GM12878 (cell line): ENCODE measurements around the gene CFAP61. TPM values are rescaled to one million over a fixed set of nuclear protein-coding genes. Genes with fewer than 3 reads are reported as not detected.
"Not testable (repeated sequence)": the region's sequence is repeated elsewhere in the genome, so short reads cannot be mapped to it uniquely, and the experiment has no call there.

Experiments
- ATAC-seq: fragments of 200-7000 bp; cut with Tn5 transposase; 3 replicates; pipeline ENCODE4 v1.9.1; 2020; ENCODE audit warnings: mild to moderate bottlenecking, moderate library complexity
- BruUV-seq: library from RNA; stranded (reverse); fragments of 400-500 nt; replicated peaks from 2 replicates; lab custom pipeline; 2021; lab: Mats Ljungman, UMichigan
- CTCF ChIA-PET: fragments of 300-600 bp; sonication (Branson Sonifier 250); formaldehyde crosslinking; extraction: SDS; loops from one replicate; lab custom pipeline; 2021; ENCODE audit warnings: inconsistent platforms; lab: Yijun Ruan, JAX
- POLR2A ChIA-PET: fragments of 350-600 bp; formaldehyde crosslinking; extraction: SDS; loops from one replicate; lab custom pipeline; 2021; ENCODE audit warnings: inconsistent platforms; lab: Charles Lee
- RAD21 ChIA-PET: fragments of 300-600 bp; sonication (Branson Sonifier 250); formaldehyde crosslinking; loops from one replicate; lab custom pipeline; 2023; ENCODE audit warnings: antibody characterized with exemption; ENCODE audit not compliant: unreplicated experiment; lab: Charles Lee
- SMC1A ChIA-PET: fragments of 300-600 bp; sonication (Branson Sonifier 250); formaldehyde crosslinking; loops from one replicate; lab custom pipeline; 2023; ENCODE audit not compliant: unreplicated experiment, uncharacterized antibody; lab: Charles Lee
- DNase-seq: peaks from one replicate; pipeline ENCODE4 v3.0.0-alpha.2; 2011; ENCODE audit warnings: low read depth, low spot score
- FAIRE-seq: peaks from 3 replicates; lab custom pipeline; 2011; peaks lifted over from hg19 to GRCh38; lab: Jason Lieb, UNC
- H2AFZ ChIP-seq: 2 replicates; pipeline ENCODE4 v1.6.0; 2011; ENCODE audit warnings: low read depth, low read length, control low read depth; ENCODE audit not compliant: control insufficient read depth
- H3K27ac ChIP-seq: 2 replicates; pipeline ENCODE4 v1.5.1; 2011; ENCODE audit warnings: control low read depth; ENCODE audit not compliant: control insufficient read depth, insufficient read depth
- H3K27me3 ChIP-seq, 2 experiments: replicated peaks in 1 of 2; 2 replicates each; pipeline versions ENCODE4 v1.6.0 to v1.6.1; 2011; ENCODE audit warnings: low read length in 1 of 2; ENCODE audit not compliant: control insufficient read depth in 2 of 2, insufficient read depth in 2 of 2
- H3K36me3 ChIP-seq, 2 experiments: 2 replicates each; pipeline ENCODE4 v1.5.1; 2011; ENCODE audit warnings: low read length in 1 of 2; ENCODE audit not compliant: control insufficient read depth in 2 of 2, insufficient read depth in 2 of 2
- H3K4me1 ChIP-seq: 2 replicates; pipeline ENCODE4 v1.6.1; 2011; ENCODE audit warnings: mild to moderate bottlenecking, low read length, moderate library complexity, mixed read lengths; ENCODE audit not compliant: control insufficient read depth, insufficient read depth
- H3K4me2 ChIP-seq: 2 replicates; pipeline ENCODE4 v1.6.0; 2011; ENCODE audit warnings: control low read depth; ENCODE audit not compliant: control insufficient read depth, insufficient read depth
- H3K4me3 ChIP-seq: fragments of 200-600 bp; sonication (generic); 2 replicates; pipeline ENCODE4 v1.5.1; 2016
- H3K79me2 ChIP-seq: 2 replicates; pipeline ENCODE4 v1.6.0; 2011; ENCODE audit warnings: low read length; ENCODE audit not compliant: control insufficient read depth, insufficient read depth
- H3K9ac ChIP-seq: 2 replicates; pipeline ENCODE4 v1.8.0; 2011; ENCODE audit warnings: low read length, control low read depth, mixed read lengths; ENCODE audit not compliant: control insufficient read depth, insufficient read depth
- H3K9me3 ChIP-seq: replicated peaks from 3 replicates; pipeline ENCODE4 v1.5.1; 2011; ENCODE audit warnings: mild to moderate bottlenecking, low read length; ENCODE audit not compliant: control insufficient read depth, insufficient read depth
- H4K20me1 ChIP-seq: 2 replicates; pipeline ENCODE4 v1.6.0; 2011; ENCODE audit not compliant: control insufficient read depth, insufficient read depth
- BRCA1 ChIP-seq: IDR thresholded peaks from 2 replicates; pipeline ENCODE4 v1.6.1; 2011; ENCODE audit warnings: low read depth, low read length, improper control_type of control experiment
- CREM ChIP-seq: IDR thresholded peaks from 2 replicates; pipeline ENCODE4 v1.6.1; 2014; ENCODE audit warnings: antibody characterized with exemption, low read depth
- NFYB ChIP-seq: IDR thresholded peaks from 2 replicates; pipeline ENCODE4 v1.6.1; 2011; ENCODE audit warnings: low read depth, mild to moderate bottlenecking, low read length, improper control_type of control experiment, moderate library complexity; ENCODE audit not compliant: insufficient read depth
- TBL1XR1 ChIP-seq: IDR thresholded peaks from 2 replicates; pipeline ENCODE4 v1.6.1; 2012; ENCODE audit warnings: low read depth, low read length, improper control_type of control experiment
- ZNF274 ChIP-seq: IDR thresholded peaks from one replicate; pipeline ENCODE4 v1.8.0; 2011; ENCODE audit not compliant: insufficient read length, insufficient read depth
- WGBS: methylation state at CpG from one replicate; pipeline ENCODE4 v1.1.6; 2016; ENCODE audit warnings: low lambda C conversion rate; ENCODE audit not compliant: insufficient replicate concordance, insufficient coverage; ENCODE audit errors: missing lambda C conversion rate; 5-methylcytosine and 5-hydroxymethylcytosine counted together
- in situ Hi-C: fragments of 300-500 bp; cut with MboI; formaldehyde crosslinking; loops from 9 replicates; pipeline ENCODE4 v1.14.3; 2018; ENCODE audit warnings: mixed read lengths
- intact Hi-C: fragments of 100-400 bp; cut with micrococcal nuclease; formaldehyde crosslinking; loops from one replicate; pipeline ENCODE4 v1.14.2; 2022; ENCODE audit not compliant: unreplicated experiment
- polyA plus RNA-seq, 11 experiments: library from polyadenylated mRNA; depleted of rRNA in 4 of 11; unstranded in 6 of 11; stranded (reverse) in 5 of 11; fragments of >200 nt; fragmentation: Nextera tagmentation in 4 of 11; fragmentation: Illumina TruSeq in 1 of 11; extraction: Ambion mirVana in 4 of 11; extraction: Trizol in 1 of 11; gene quantifications; 1 replicate in 1 of 11; 2 replicates in 10 of 11; pipeline versions ENCODE4 v1.2.1 to v1.2.3, GENCODE V29; 2011 to 2016; ENCODE audit warnings: inconsistent platforms in 2 of 11, missing spikeins in 2 of 11, low read depth in 1 of 11
- total RNA-seq, 4 experiments: library from RNA; depleted of rRNA in 3 of 4; stranded (reverse); fragments of >200 nt in 3 of 4; fragmentation: Illumina TruSeq in 1 of 4; extraction: Trizol in 1 of 4; gene quantifications; 2 replicates each; pipeline versions ENCODE4 v1.2.1 to v1.2.3, GENCODE V29; 2013 to 2021
- TF ChIP-seq, protein P1 (sequence below): fragments of 450-650 bp; IDR thresholded peaks from 2 replicates; pipeline ENCODE4 v1.6.1; 2017; ENCODE audit warnings: mild to moderate bottlenecking, low read depth, inconsistent platforms; ENCODE audit not compliant: poor library complexity, severe bottlenecking
- TF ChIP-seq, protein P2 (sequence below): fragments of 150-350 bp; IDR thresholded peaks from 2 replicates; pipeline ENCODE4 v1.6.1; 2016; ENCODE audit warnings: low read depth, low read length

Gene CFAP61
- total and polyA plus RNA-seq, 10 of the 15 experiments (the other 5 are each of a cell fraction or from before 2014, with no cell fraction given), result 0.11 to 0.41 (median 0.24) TPM; not detected in 7

GRCh38 chr20:20217621-20218020 lies 165.3 kb downstream of the CFAP61 start (continued):
- TF ChIP-seq BRCA1 (no peak), ZNF274 (no peak), CREM (no peak), NFYB (no peak)

DNA sequence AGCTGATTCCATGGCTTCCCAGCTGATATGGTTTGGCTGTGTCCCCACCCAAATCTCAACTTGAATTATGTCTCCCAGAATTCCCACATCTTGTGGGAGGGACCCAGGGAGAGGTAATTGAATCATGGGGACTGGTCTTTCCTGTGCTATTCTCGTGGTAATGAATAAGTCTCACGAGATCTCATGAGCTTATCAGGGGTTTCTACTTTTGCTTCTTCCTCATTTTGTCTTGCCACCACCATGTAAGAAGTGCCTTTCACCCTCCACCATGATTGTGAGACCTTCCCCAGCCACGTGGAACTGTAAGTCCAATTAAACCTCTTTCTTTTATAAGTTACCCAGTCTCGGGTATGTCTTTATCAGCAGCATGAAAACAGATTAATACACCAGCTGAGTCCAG lies 165.8 kb downstream of the CFAP61 start:
- H4K20me1 ChIP-seq, ATAC-seq, in situ Hi-C loops, SMC1A ChIA-PET, H3K27me3 ChIP-seq, H3K4me2 ChIP-seq, DNase-seq, H3K79me2 ChIP-seq, RAD21 ChIA-PET, FAIRE-seq, H3K9ac ChIP-seq, H3K9me3 ChIP-seq, H3K27ac ChIP-seq, H3K4me1 ChIP-seq, H3K4me3 ChIP-seq, intact Hi-C loops, BruUV-seq, CTCF ChIA-PET, H3K36me3 ChIP-seq, H2AFZ ChIP-seq, POLR2A ChIA-PET: not testable (repeated sequence)
- WGBS, result 8% methylated on average over 4 of the region's 4 CpGs

DNA sequence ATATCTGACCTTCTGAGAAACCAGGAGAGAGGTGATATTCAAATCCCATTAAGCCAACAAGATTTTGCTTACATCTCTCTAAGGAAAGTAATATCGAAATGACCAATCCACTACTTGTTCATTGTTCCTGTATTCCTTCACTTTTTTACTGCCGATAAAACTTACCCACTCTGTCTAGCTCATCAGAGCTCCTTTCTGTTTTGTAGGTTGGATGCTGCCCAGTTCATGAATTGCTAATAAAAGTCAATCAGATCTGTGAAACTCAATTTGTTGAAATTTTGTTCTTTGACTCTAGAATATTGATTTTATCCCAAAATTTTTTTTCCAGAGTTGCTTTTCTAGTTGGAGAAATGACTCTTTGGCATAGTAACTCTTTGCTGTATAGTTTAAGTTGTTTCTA lies 166.7 kb downstream of the CFAP61 start:
- TF ChIP-seq TBL1XR1, result no peak
- TF ChIP-seq, protein P1, sequence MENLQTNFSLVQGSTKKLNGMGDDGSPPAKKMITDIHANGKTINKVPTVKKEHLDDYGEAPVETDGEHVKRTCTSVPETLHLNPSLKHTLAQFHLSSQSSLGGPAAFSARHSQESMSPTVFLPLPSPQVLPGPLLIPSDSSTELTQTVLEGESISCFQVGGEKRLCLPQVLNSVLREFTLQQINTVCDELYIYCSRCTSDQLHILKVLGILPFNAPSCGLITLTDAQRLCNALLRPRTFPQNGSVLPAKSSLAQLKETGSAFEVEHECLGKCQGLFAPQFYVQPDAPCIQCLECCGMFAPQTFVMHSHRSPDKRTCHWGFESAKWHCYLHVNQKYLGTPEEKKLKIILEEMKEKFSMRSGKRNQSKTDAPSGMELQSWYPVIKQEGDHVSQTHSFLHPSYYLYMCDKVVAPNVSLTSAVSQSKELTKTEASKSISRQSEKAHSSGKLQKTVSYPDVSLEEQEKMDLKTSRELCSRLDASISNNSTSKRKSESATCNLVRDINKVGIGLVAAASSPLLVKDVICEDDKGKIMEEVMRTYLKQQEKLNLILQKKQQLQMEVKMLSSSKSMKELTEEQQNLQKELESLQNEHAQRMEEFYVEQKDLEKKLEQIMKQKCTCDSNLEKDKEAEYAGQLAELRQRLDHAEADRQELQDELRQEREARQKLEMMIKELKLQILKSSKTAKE, result no peak
- TF ChIP-seq, protein P2, sequence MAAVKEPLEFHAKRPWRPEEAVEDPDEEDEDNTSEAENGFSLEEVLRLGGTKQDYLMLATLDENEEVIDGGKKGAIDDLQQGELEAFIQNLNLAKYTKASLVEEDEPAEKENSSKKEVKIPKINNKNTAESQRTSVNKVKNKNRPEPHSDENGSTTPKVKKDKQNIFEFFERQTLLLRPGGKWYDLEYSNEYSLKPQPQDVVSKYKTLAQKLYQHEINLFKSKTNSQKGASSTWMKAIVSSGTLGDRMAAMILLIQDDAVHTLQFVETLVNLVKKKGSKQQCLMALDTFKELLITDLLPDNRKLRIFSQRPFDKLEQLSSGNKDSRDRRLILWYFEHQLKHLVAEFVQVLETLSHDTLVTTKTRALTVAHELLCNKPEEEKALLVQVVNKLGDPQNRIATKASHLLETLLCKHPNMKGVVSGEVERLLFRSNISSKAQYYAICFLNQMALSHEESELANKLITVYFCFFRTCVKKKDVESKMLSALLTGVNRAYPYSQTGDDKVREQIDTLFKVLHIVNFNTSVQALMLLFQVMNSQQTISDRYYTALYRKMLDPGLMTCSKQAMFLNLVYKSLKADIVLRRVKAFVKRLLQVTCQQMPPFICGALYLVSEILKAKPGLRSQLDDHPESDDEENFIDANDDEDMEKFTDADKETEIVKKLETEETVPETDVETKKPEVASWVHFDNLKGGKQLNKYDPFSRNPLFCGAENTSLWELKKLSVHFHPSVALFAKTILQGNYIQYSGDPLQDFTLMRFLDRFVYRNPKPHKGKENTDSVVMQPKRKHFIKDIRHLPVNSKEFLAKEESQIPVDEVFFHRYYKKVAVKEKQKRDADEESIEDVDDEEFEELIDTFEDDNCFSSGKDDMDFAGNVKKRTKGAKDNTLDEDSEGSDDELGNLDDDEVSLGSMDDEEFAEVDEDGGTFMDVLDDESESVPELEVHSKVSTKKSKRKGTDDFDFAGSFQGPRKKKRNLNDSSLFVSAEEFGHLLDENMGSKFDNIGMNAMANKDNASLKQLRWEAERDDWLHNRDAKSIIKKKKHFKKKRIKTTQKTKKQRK, result no peak
- SMC1A ChIA-PET, result interaction anchor here (0.7 kb wide), 1 partner anchor 19 kb away, joined by 5 read pairs; no protein-coding TSS in a partner anchor
- H4K20me1 ChIP-seq, result no peaks in the 10 kb centered on the region
- 50% methylated on average over 2 of the region's 2 CpGs for WGBS
- no peak for ATAC-seq
- H3K4me1 ChIP-seq, result no peaks in the 10 kb centered on the region
- no peak overlapping the region for H3K9ac ChIP-seq
- H3K27ac ChIP-seq, result no peak overlapping the region
- H3K4me3 ChIP-seq, result no peak overlapping the region
- RAD21 ChIA-PET, result no interaction called here
- H3K27me3 ChIP-seq, result no peaks in the 10 kb centered on the region; a peak in 1 of 4 replicates
- no peak for FAIRE-seq
- H3K4me2 ChIP-seq, result no peak overlapping the region
- H3K9me3 ChIP-seq, result peaks cover 3% of the 10 kb centered on the region; the same call in 2 of the 3 replicates
- in situ Hi-C loops (no loop called here), intact Hi-C loops (no loop called here)
- CTCF ChIA-PET, result interaction anchor here (3.8 kb wide), 1 partner anchor 19 kb away, joined by 14 read pairs; no protein-coding TSS in a partner anchor
- no TSS peak for BruUV-seq
- H3K79me2 ChIP-seq, result no peaks in the 10 kb centered on the region
- H2AFZ ChIP-seq, result no peak overlapping the region
- no peak for DNase-seq
- H3K36me3 ChIP-seq, result no peaks in the 10 kb centered on the region
- POLR2A ChIA-PET, result interaction anchor here (0.6 kb wide), 1 partner anchor 20 kb away, joined by 3 read pairs; no protein-coding TSS in a partner anchor
